Middle frontal gyrus (tissue), 1 donor: ENCODE measurements around the gene PCNA.
"Not testable (repeated sequence)": the region's sequence is repeated elsewhere in the genome, so short reads cannot be mapped to it uniquely, and the experiment has no call there.

Experiments
- DNase-seq: peaks from one replicate; pipeline ENCODE4 v3.0.0-alpha.2; 2015; ENCODE audit warnings: low spot score; ENCODE audit errors: extremely low spot score

The PCNA gene

DNA sequence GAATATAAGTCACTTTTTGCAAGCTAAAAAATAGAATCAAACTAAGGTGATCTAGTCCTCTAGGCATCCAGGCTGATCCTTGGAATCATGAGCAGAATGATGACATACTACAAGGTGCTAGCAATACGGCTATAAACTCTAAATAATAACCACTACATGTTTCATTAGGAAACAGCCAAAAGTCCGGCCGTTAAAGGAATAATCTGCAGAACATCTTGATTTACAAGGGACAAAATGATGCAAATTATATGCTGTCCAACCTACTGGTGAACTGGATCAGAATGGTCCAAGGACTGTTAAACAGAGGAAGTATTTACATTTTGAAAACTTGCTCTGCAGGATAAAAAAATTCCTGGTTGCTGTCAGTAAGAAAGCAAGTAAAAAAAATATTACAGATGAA lies 19.8 kb downstream of the PCNA start:
- DNase-seq = not testable (repeated sequence)

DNA sequence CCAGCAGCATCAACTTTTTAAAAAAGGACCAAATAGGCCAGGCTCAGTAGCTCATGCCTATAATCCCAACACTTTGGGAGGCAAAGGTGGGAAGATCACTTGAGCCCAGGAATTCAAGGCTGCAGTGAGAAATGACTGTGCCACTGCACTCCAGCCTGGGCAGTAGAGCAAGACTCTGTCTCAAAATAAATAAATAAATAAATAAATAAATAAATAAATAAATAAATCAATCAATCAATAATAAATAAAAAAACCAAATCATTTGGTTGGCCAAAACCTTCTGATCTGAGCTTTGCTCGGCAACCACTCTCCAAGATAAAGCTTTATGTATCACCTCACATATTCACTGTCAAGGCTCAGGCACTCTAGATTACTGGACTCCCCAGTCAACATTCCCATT lies 20.7 kb downstream of the PCNA start:
- not testable (repeated sequence) for DNase-seq

DNA sequence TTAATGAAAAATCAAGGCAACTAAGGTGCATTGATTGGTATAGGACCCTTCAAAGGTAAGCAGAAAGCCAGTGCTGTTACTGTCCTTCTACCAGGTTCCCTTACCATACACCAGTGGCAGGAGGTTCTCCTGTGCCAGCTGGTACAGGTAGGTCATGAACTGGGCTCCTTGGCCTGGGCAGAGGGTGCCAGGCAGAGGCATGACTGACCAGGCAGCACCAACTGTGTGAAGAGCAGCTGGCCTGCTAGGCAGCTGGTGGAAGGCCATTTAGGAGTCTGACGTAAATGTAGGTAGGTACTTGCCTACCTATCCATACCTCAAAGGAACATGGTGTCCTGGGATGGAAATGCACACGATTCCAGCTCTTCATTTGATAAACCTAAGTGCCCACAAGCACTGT lies 23.3 kb downstream of the PCNA start:
- no peak for DNase-seq

DNA sequence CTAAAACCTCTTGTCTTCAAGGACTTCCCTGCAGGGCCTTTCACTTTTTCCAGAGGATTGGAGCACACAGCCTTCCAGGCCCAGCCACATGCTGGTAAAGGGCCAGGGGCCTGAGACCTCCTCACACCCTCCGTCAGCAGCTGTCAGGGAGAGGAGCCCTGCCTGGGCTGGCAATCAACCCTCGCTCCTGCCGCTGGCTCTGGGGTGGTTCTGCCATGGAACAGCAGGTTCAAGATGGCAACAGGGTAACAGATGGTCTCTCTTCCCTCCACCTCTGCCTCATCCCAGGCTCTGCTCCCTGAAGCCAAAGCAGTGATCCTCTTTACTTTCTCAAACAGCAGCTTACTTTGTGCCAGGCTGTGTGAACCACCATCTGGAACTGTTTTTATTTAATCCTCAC lies 23.8 kb downstream of the PCNA start:
- DNase-seq = no peak

DNA sequence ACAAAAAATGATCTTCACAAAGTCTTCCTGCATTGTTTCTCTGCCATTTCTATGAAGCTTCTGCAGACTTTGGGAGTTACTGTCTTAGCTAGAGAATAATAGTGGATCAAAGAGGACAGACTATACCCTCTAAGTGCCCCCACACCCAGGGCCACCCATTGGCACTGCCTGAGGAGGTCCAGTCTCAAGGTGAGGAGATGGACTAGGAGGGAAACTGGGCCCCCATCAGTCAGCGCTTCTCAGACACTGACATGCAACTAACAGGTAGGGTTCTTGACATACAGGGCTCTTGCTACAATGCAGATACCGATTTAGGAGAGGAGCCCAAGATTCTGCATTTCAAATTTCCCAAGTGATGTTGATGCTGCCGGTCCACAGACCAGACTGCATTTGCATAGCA lies 24.3 kb downstream of the PCNA start:
- no peak for DNase-seq

DNA sequence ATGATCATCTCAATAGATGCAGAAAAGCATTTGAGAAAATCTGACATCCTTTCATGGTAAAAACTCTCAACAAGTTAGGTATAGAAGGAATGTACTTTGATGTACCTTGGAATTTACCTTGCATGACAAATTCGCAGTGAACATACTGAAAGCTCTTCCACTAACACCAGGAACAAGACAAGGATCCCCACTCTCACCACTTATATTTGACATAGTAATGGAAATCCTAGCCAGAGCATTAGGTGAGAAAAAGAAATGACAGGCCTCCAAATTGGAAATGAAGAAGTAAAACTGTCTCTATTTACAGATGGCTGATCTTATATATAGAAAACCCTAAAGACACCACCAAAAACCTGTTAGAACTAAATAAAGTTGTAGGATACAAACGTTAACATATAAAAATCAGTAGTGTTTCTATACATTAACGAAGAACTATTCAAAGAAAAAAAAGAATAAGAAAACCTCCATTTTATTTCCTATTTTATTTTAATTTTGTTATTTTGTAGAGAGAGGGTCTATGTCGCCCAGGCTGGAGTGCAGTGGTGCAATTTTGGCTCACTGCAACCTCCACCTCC lies 26.9 kb downstream of the PCNA start:
- no peak for DNase-seq

DNA sequence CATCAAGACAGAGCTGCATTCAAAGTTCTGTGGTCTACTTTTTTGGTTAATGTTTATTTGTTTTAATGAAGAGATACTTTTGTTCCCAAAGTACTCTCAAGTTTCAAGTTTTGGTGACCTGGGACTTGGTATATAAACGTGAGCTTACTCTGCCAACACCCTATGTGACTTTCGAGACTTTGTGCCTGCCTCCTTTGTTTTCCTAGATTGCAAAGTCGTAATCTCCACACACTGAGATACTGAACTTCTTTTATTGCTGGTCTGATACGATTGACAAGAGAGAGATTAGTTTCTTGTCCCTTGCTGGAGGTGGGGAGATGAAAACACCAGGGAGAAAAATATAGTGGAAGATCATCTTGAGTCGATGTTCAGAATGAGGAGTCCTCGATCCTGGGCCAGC lies 27.9 kb downstream of the PCNA start:
- no peak for DNase-seq

DNA sequence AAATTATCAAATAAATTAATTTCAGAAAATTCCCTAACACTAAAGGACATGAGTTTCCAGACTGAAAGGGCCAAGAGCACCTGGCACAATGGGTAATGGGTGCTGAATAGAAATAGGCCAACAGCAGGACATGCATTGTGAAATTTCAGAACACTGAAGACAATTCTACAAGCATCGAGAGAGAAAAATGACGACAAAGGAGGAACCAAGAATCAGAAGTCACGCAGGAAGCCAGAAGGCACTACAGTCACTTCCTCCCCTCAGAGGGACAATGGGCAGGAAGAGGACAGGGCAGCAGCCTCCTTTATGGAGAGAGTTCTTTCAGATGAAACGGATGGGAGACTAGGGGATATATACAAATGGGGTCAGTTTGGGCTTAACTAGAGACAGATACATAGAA lies 29.6 kb downstream of the PCNA start:
- no peak for DNase-seq

DNA sequence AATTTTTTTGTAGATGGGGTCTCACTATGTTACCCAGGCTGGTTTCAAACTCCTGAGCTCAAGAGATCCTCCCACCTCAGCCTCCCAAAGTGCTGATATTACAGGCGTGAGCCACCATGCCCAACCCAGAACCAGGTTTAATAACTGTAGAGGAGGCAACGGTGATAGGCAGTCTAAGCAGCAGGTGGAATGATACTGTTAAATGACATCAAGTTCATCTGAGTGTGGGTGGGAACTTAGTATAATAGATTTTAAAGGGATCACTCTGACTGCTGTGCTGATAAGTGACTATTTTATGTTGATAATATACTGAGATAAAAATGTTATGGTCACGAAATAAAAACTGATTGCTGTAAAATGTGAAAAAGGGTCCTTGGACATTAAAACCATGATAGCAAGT lies 31.1 kb downstream of the PCNA start:
- DNase-seq = no peak

DNA sequence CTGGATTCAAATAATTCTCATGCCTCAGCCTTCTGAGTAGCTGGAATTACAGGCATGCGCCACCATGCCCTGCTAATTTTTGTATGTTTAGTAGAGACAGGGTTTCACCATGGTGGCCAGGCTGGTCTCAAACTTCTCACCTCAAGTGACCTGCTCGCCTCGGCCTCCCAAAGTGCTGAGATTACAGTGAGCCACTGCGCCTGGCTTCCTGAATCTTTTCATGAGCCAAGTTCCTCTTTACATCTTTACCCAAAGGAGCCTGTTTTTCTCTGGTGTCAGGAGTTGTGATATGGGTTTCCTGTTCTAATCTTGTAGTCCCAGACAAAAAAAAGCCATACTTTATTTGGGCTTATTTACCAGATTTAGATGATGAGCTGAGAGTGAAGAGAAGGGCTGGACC lies 34.4 kb downstream of the PCNA start:
- no peak for DNase-seq

DNA sequence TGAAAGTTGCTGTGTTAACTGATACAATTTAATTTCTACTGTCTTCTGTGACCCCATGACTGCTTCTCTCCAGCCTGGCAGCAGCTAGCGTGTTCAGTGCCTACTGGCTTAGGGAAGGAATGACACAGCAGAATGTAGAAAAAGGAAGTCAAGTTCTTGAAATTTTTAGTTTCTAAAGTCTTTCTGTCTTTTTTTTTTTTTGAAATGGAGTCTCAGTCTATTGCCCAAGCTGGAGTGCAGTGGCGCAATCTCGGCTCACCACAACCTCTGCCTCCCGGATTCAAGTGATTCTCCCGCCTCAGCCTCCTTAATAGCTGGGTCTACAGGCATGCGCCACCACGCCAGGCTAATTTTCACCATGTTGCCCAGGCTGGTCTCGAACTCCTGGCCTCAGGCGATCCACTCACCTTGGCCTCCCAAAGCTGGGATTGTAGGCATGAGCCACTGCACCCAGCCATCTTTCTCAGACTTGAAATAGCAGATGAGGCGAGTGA lies 39.3 kb downstream of the PCNA start:
- DNase-seq = no peak

DNA sequence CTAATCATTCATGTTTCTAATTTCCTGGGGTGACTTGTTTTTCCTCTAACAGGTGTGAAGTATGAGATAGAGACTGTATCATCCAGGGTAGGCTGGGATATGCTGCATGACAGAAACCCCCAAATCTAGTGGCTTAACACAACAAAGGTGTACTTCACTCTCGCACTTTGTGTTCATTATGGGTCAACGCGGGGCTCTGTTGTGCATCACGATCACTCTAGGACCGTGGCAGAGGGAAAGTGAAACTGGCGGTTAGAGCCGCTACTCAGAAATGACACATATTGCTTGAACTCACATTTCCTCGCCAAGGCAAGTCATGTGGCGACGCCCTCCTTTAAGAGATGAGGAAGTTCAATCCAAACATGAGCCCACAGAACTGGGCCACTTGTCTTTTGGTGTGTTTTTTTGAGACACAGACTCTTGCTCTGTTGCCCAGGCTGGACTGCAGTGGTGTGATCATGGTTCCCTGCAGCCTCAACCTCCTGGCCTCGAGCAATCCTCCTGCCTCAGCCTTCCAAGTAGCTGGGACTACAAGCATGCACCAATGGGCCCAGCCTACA lies 41.3 kb downstream of the PCNA start:
- DNase-seq = no peak

DNA sequence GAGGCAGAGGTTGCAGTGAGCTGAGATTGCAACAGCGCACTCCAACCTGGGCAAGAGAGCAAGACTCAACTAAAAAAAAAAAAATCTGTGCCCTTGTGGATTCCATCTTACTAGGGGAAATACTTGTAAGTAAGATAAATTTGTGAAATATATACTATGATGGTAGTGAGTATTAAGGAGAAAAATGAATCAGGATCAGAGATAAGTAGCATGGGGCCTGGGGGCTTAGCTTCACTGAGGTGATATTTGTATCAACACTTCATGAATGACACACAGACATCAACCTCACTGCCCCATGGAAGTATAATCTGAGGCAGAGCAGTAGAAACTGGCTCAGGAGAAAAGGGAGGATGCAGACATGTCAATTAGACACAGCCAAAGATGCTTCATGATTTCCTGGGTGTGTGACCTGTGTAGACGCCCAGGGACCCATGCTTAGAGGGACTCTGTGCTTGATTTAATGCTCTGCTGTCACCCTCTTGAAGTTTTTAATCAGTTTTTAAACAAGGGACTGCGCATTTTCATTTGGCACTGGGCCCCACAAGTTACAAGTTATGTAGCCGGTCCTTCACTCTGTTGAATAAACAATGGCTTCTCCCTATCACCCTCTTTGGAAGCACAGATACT lies 41.9 kb downstream of the PCNA start:
- no peak for DNase-seq

DNA sequence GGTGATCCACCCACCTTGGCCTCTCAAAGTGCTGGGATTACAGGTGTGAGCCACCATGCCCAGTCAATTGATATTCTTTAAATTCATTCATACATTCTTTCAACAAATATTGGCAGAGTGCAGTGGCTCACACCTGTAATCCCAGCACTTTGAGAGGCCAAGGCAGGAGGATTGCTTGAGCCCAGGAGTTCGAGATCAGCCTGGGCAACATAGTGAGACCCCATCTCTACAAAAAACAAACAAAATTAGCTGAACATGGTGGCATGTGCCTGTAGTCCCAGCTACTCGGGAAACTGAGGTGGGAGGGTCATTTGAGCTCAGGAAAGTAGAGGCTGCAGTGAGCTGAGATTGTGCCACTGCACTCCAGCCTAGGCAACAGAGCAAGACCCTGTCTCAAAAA lies 42.8 kb downstream of the PCNA start:
- DNase-seq = not testable (repeated sequence)

DNA sequence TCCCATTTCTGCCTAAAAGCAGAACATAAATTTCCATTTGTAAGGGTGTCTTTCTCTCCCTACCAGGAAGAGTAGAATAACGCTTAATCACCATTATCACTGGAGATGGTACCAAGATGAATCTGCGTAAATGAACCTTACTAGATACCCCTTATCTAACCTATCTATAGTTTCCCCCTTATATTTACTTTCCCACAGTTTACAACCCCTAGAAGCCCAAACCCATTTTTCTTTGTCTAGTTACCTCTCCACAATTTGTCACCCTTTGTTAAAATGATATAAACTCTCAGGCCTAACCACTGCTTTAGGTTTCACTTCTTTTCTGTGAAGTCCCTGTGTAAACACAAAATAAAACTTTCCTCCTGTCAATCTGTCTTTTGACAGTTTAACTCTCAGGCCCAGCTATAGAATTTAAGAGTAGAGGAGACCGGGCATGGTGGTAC lies 45.5 kb downstream of the PCNA start:
- DNase-seq = no peak

DNA sequence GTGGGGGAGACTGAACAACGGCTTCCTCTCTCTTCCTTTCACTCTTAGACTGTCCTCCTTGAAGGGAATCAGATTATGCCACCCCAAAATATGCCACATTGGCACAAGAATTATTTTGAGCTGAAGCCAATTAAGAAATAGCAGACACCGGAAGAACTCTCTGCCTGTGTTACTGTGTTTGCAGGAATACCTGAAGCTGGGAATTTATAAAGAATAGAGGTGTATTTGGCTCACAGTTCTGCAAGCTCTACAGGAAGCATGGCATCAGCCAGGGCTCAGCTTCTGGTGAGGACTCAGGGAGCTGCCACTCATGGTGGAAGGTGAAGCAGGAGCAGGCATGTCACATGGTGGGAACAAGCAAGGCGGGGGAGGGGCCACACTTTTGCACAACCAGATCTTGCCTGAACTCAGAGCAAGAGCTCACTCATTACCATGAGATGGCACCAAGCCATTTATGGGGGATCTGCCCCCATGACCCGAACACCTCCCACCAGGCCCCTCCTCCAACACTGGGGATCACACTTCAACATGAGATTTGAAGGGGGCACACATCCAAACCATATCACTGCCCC lies 46.0 kb downstream of the PCNA start:
- DNase-seq = no peak

DNA sequence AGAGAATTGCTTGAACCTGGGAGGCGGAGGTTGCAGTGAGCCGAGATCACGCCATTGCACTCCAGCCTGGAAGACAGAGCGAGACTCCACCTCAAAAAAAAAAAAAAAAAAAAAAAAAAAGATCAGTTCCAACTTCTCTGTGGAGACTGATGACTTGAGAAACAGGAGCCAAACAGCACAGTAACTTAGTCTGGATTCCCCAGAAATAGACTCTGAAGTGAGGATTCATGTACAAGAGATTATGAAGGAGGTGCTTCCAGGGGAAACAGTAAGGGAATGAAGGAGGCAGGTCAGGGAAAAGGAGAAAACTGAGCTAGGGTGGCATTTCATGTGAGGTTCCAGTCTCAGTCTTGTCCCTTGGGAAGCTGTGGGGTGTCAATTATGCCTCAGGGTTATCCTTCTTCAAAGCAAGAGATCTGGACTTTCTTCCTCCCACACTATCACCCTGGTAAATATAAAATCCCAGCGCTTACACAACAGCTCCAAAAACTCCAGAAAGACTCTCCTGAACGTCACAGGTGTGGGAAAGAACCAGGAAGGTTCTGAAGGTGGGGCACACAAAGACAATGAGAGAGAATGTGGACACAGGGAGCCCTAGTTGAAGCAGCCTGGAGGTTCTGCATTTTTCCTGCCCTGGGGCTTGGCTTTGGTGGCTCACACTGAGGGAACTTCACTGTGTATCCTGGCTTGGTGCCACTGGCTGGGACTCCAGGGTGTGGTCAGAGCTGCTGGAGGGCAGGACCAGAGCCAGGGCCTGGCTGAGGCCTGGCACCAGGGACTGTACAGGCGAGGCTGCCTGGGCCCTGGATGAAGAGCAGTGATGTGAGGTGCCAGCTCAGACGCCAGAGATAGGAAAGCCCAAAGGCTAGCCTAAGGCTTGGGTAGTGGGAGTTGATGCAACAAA lies 46.8 kb downstream of the PCNA start:
- DNase-seq = no peak

DNA sequence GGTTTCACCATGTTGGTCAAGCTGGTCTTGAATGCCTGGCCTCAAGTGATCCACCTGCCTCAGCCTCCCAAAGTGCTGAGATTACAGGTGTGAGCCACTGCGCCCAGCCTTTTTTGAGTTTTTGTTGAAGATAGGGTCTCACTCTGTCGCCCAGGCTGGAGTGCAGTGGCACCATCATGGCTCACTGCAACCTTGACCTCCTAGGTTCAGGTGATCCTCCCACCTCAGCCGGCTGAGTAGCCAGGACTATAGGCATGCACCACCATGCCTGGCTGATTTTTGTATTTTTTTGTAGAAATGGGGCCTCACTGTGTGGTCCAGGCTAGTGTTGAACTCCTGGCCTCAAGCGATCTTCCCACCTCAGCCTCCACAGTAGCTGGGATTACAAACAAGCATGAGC lies 47.8 kb downstream of the PCNA start:
- not testable (repeated sequence) for DNase-seq

DNA sequence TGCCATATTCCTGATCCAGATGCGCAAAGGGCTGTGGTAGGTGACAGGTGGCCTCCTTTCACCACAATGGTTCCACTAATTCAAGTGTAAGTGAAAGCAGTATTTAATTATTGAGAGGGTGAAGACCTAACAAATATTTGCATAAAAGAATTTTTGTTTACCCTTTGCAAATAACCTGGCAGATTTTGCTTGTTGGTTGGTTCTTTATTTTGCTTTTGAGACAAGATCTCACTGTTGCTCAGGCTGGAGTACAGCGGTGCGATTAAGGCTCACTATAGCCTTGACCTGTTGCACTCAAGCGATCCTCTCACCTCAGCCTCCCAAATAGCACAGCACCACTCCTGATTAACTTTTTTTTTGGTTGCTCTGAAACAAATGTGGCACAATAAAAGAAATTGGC lies 49.2 kb downstream of the PCNA start:
- no peak for DNase-seq

DNA sequence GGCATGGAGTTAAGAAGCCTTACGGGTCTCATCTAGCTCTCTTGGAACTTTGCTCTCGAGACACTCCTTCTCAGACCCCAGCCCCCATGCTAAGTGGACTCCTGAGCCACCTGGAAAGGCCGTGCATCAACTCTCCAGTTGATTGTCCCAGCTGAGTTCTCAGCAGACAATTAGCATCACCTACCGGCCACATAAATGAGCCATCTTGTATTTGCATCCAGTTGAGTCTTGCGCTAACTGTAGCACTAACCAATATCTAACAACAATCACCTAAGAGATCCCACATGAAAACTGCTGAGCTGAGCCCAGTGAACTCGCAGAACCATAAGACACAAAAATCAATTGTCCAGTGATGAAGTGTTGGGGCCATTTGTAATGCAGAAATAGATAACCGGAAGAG lies 49.7 kb downstream of the PCNA start:
- no peak for DNase-seq

DNA sequence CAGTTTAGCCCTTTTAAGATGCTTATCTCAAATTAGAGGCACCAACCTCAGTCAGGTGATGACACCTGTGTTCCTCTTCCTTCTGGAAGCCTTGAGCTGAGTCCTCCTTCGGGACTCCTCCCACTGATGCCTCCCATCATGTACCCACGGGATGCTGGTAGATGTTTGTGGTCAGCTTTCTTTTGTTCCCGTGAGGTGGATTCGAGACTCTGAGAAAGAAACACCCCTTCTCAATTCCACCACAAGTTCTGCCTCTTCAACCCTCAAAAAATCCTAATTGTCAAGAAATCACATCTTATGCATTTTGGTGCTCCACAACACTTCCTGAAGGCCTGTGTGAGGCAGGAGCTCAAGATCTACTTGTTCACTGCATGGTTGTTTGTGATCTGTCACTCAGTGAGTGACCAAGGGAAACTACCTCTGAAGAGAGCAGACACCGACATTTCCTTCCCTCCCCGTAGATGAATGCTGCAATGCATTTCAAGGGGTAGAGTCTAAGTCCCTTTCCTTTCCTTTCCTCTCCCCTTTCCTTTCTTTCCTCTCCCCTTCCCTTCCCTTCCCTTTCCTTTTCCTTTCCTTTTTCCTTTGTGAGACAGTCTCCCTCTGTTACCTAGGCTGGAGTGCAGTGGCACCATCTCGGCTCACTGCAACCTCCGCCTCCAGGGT lies 50.5 kb downstream of the PCNA start:
- no peak for DNase-seq
